Lower leg skin (tissue), 3 donors: ENCODE data around the gene AHCYL2.

Experiments
- POLR2A ChIP-seq, 2 donors: fragments of 450-650 bp; IDR thresholded peaks; one replicate each; pipeline ENCODE4 v1.6.1; 2016 to 2017; ENCODE audit warnings: antibody characterized with exemption in 2 of 2, mild to moderate bottlenecking in 1 of 2, moderate library complexity in 1 of 2
- TF ChIP-seq, protein P1 (sequence below), 3 donors: fragments of 450-650 bp; IDR thresholded peaks; one replicate each; pipeline ENCODE4 v1.5.1; 2016; ENCODE audit warnings: antibody characterized with exemption in 3 of 3, mild to moderate bottlenecking in 3 of 3, moderate library complexity in 2 of 3

DNA sequence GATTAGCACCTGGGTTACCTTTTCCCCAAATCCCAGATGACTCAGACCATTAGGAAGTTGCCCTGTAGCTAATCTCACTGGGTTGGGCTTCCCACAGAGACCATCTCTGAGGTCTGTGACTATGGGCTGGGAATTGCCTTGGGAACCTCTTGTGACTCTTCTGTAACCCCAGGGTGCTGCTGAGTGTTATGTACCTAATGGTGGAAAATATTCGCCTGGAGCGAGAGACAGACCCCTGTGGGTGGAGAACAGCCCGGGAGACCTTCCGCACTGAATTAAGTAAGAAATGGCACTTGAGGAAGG is 229.4 kb downstream of the AHCYL2 start:
- TF ChIP-seq, protein P1, sequence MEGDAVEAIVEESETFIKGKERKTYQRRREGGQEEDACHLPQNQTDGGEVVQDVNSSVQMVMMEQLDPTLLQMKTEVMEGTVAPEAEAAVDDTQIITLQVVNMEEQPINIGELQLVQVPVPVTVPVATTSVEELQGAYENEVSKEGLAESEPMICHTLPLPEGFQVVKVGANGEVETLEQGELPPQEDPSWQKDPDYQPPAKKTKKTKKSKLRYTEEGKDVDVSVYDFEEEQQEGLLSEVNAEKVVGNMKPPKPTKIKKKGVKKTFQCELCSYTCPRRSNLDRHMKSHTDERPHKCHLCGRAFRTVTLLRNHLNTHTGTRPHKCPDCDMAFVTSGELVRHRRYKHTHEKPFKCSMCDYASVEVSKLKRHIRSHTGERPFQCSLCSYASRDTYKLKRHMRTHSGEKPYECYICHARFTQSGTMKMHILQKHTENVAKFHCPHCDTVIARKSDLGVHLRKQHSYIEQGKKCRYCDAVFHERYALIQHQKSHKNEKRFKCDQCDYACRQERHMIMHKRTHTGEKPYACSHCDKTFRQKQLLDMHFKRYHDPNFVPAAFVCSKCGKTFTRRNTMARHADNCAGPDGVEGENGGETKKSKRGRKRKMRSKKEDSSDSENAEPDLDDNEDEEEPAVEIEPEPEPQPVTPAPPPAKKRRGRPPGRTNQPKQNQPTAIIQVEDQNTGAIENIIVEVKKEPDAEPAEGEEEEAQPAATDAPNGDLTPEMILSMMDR (IDR thresholded peaks at IDR 0.05): no peak
- no peak for TF ChIP-seq POLR2A (IDR thresholded peaks at IDR 0.05)
